SK-N-MC (cell line): ENCODE measurements around the gene OLFML2A.

Experiments
- EZH2 ChIP-seq: fragments of 200-600 bp; sonication (generic); IDR thresholded peaks from one replicate; pipeline ENCODE4 v1.6.1; 2017; ENCODE audit warnings: antibody characterized with exemption
- POLR2AphosphoS5 ChIP-seq: IDR thresholded peaks from 2 replicates; pipeline ENCODE4 v1.6.1; 2012; ENCODE audit warnings: mild to moderate bottlenecking, low read depth, low read length, borderline replicate concordance

DNA sequence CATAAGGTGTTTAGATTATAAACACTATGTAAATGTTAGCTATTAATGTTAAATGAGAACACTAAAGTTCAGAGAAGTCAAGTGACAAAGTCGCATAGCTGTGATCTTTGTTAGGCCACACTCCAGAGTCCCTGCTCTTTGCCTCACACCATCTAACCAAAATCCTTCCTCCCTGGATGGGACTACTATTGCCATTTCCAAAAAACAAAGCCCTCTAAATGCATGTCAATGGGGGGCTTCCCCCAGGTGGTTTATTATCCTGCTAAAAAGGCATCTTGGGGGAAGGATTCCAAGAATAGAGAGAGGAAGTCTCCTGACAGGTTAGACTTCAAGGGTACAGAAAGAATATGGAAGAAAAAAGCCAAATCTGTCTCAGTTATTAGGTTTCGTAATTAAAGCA, 16.2 kb upstream of the OLFML2A start:
- no peak for TF ChIP-seq EZH2
- no peak for TF ChIP-seq POLR2AphosphoS5
